Neural progenitor cell (in vitro differentiated cells): ENCODE data around the gene TPGS1. TPM values are rescaled to one million over a fixed set of nuclear protein-coding genes. Genes with fewer than 3 reads are reported as not detected.

Experiments
- DNase-seq: peaks from one replicate; pipeline ENCODE4 v3.0.0-alpha.2; 2016; ENCODE audit warnings: low spot score
- H2AFZ ChIP-seq: fragments of 200-600 bp; sonication (generic); replicated peaks from 2 replicates; pipeline ENCODE4 v1.6.1; 2016; ENCODE audit warnings: antibody characterized with exemption
- H3F3A ChIP-seq: fragments of 200-600 bp; sonication (generic); 2 replicates; pipeline ENCODE4 v1.6.1; 2016; ENCODE audit warnings: antibody characterized with exemption, low read depth
- H3K27ac ChIP-seq: fragments of 200-600 bp; sonication (generic); 2 replicates; pipeline ENCODE4 v1.5.1; 2016; ENCODE audit warnings: mild to moderate bottlenecking
- H3K27me3 ChIP-seq: fragments of 200-600 bp; sonication (generic); 2 replicates; pipeline ENCODE4 v1.6.1; 2016; ENCODE audit warnings: mild to moderate bottlenecking, moderate library complexity
- H3K36me3 ChIP-seq: fragments of 200-600 bp; sonication (generic); 2 replicates; pipeline ENCODE4 v1.5.1; 2016
- H3K4me1 ChIP-seq: fragments of 200-600 bp; sonication (generic); 2 replicates; pipeline ENCODE4 v1.6.1; 2016; ENCODE audit warnings: mixed run types
- H3K4me2 ChIP-seq: fragments of 200-600 bp; sonication (generic); 2 replicates; pipeline ENCODE4 v1.6.1; 2016
- H3K4me3 ChIP-seq: fragments of 200-600 bp; sonication (generic); 2 replicates; pipeline ENCODE4 v1.5.1; 2016
- H3K79me2 ChIP-seq: fragments of 200-600 bp; sonication (generic); 2 replicates; pipeline ENCODE4 v1.6.1; 2016; ENCODE audit warnings: low read depth
- H3K9ac ChIP-seq: fragments of 200-600 bp; sonication (generic); 2 replicates; pipeline ENCODE4 v1.6.1; 2016
- H3K9me3 ChIP-seq: fragments of 200-600 bp; sonication (generic); 2 replicates; pipeline ENCODE4 v1.5.1; 2016; ENCODE audit warnings: low read depth
- H4K20me1 ChIP-seq: fragments of 200-600 bp; sonication (generic); 2 replicates; pipeline ENCODE4 v1.6.1; 2016; ENCODE audit warnings: low read depth
- H3K27ac Mint-ChIP-seq: 3 replicates; pipeline ENCODE4 v1.8.0; 2021; ENCODE audit warnings: mixed read lengths
- H3K27me3 Mint-ChIP-seq: 2 replicates; pipeline ENCODE4 v1.8.0; 2022; ENCODE audit warnings: low read depth, mild to moderate bottlenecking, inconsistent platforms, moderate library complexity, mixed read lengths; ENCODE audit not compliant: insufficient read depth
- H3K36me3 Mint-ChIP-seq: 3 replicates; pipeline ENCODE4 v1.8.0; 2021; ENCODE audit warnings: mixed read lengths
- H3K4me1 Mint-ChIP-seq: 3 replicates; pipeline ENCODE4 v1.8.0; 2021; ENCODE audit warnings: mixed read lengths
- H3K4me3 Mint-ChIP-seq: 3 replicates; pipeline ENCODE4 v1.8.0; 2021; ENCODE audit warnings: mild to moderate bottlenecking, moderate library complexity, mixed read lengths
- H3K9me3 Mint-ChIP-seq: 3 replicates; pipeline ENCODE4 v1.8.0; 2020; ENCODE audit warnings: mixed read lengths
- CTCF ChIP-seq: fragments of 200-600 bp; sonication (generic); IDR thresholded peaks from 2 replicates; pipeline ENCODE4 v1.5.1; 2017; ENCODE audit warnings: antibody characterized with exemption, mild to moderate bottlenecking
- EZH2 ChIP-seq: fragments of 200-600 bp; sonication (generic); IDR thresholded peaks from 2 replicates; pipeline ENCODE4 v1.6.1; 2017; ENCODE audit warnings: antibody characterized with exemption, mild to moderate bottlenecking, moderate library complexity
- EZH2phosphoT487 ChIP-seq: fragments of 200-600 bp; sonication (generic); IDR thresholded peaks from 2 replicates; pipeline ENCODE4 v1.6.1; 2017; ENCODE audit warnings: antibody characterized with exemption
- total RNA-seq: library from RNA; depleted of rRNA; stranded (reverse); fragments of >200 nt; gene quantifications from 2 replicates; pipeline ENCODE4 v1.2.3, GENCODE V29; 2015; ENCODE audit warnings: low replicate concordance

TPGS1 gene
- total RNA-seq, 1 donor from 2014 or later, result 9.4 TPM

GRCh38 chr19:533364-534058, 26.2 kb downstream of the TPGS1 start:
- Histone ChIP-seq H3K4me1 (peaks cover 11% of the 10 kb centered on the region), H3K27ac (no peak overlapping the region), H3K36me3 (no peaks in the 10 kb centered on the region), H3K4me3 (peak overlapping the region; percentile 97), H3K4me2 (peak overlapping the region; percentile 93), H2AFZ (no peak overlapping the region), H3K9me3 (no peaks in the 10 kb centered on the region), H3K9ac (peak overlapping the region; percentile 93), H3K79me2 (peaks cover 35% of the 10 kb centered on the region), H4K20me1 (peaks cover 53% of the 10 kb centered on the region), H3F3A (peaks cover 21% of the 10 kb centered on the region), H3K27me3 (no peaks in the 10 kb centered on the region)
- Mint-ChIP-seq H3K27me3 (no peaks in the 10 kb centered on the region), H3K4me3 (peak overlapping the region; percentile 93), H3K9me3 (peaks cover under 1% of the 10 kb centered on the region), H3K4me1 (peaks cover 20% of the 10 kb centered on the region), H3K27ac (no peak overlapping the region), H3K36me3 (peaks cover 8% of the 10 kb centered on the region)
- no peak for TF ChIP-seq EZH2
- no peak for DNase-seq

- TF ChIP-seq EZH2phosphoT487, result no peak
- TF ChIP-seq EZH2, result no peak
- TF ChIP-seq CTCF, result no peak
- H2AFZ ChIP-seq, result no peak overlapping the region
Observed at GRCh38 chr19:534088-534487, 26.8 kb downstream of the TPGS1 start.

GRCh38 chr19:535017-535835, 27.9 kb downstream of the TPGS1 start:
- Mint-ChIP-seq H3K4me3 (no peak overlapping the region), H3K4me1 (peaks cover 15% of the 10 kb centered on the region), H3K9me3 (no peaks in the 10 kb centered on the region), H3K27ac (no peak overlapping the region), H3K36me3 (peaks cover 8% of the 10 kb centered on the region), H3K27me3 (no peaks in the 10 kb centered on the region)
- Histone ChIP-seq H3K79me2 (peaks cover 35% of the 10 kb centered on the region), H3K9me3 (no peaks in the 10 kb centered on the region), H3K9ac (no peak overlapping the region), H3K4me3 (no peak overlapping the region), H3K27ac (no peak overlapping the region), H3K4me2 (no peak overlapping the region), H3K27me3 (no peaks in the 10 kb centered on the region), H3K4me1 (peaks cover 8% of the 10 kb centered on the region), H4K20me1 (peaks cover 63% of the 10 kb centered on the region), H2AFZ (no peak overlapping the region), H3F3A (peaks cover 19% of the 10 kb centered on the region), H3K36me3 (no peaks in the 10 kb centered on the region)
- DNase-seq, result no peak
- TF ChIP-seq CTCF (no peak), EZH2phosphoT487 (no peak), EZH2 (no peak)

More at GRCh38 chr19:534088-534487, 26.8 kb downstream of the TPGS1 start:
- H3K4me2 ChIP-seq, result peak overlapping the region; percentile 93
- Mint-ChIP-seq H3K36me3 (peaks cover 8% of the 10 kb centered on the region), H3K27me3 (no peaks in the 10 kb centered on the region), H3K4me1 (peaks cover 18% of the 10 kb centered on the region), H3K27ac (no peak overlapping the region), H3K4me3 (peak overlapping the region; percentile 93), H3K9me3 (no peaks in the 10 kb centered on the region)
- DNase-seq, result no peak
- no peak overlapping the region for H3K27ac ChIP-seq
- H3F3A ChIP-seq, result peaks cover 19% of the 10 kb centered on the region
- no peaks in the 10 kb centered on the region for H3K27me3 ChIP-seq
- H3K9ac ChIP-seq, result no peak overlapping the region
- peaks cover 58% of the 10 kb centered on the region for H4K20me1 ChIP-seq
- H3K4me3 ChIP-seq, result no peak overlapping the region
- peaks cover 35% of the 10 kb centered on the region for H3K79me2 ChIP-seq
- H3K9me3 ChIP-seq, result no peaks in the 10 kb centered on the region
- no peaks in the 10 kb centered on the region for H3K36me3 ChIP-seq
- peaks cover 8% of the 10 kb centered on the region for H3K4me1 ChIP-seq
